ENCODE data around the gene PRKCA.

DNA sequence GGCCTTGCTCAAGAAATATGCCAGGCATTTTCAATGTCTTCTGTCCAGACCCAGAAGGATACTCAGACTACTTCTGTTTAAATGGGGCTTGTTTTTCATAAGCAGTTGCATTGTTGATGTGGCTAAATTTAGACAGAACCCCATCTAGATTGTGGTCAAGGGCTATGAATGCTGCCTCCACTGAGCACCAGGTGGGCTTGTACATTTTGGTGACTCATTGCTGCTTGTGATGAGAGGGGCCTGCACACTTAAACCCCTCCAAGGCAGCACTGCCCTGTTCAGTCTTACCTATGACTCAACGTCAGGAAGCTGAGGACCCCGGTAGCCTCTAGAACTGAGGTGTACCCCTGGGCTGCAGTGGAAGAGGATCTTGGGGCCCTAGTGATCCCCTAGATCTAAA, 144.0 kb downstream of the PRKCA start:
- TF ChIP-seq, protein P1, sequence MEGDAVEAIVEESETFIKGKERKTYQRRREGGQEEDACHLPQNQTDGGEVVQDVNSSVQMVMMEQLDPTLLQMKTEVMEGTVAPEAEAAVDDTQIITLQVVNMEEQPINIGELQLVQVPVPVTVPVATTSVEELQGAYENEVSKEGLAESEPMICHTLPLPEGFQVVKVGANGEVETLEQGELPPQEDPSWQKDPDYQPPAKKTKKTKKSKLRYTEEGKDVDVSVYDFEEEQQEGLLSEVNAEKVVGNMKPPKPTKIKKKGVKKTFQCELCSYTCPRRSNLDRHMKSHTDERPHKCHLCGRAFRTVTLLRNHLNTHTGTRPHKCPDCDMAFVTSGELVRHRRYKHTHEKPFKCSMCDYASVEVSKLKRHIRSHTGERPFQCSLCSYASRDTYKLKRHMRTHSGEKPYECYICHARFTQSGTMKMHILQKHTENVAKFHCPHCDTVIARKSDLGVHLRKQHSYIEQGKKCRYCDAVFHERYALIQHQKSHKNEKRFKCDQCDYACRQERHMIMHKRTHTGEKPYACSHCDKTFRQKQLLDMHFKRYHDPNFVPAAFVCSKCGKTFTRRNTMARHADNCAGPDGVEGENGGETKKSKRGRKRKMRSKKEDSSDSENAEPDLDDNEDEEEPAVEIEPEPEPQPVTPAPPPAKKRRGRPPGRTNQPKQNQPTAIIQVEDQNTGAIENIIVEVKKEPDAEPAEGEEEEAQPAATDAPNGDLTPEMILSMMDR (IDR thresholded peaks at IDR 0.05), result no peak
- TF ChIP-seq POLR2A (IDR thresholded peaks at IDR 0.05), result no peak
